AG04450 (cell line): Measurements from ENCODE around the gene CIRBP. TPM values are rescaled to one million over a fixed set of nuclear protein-coding genes. Genes with fewer than 3 reads are reported as not detected.
A peak's percentile ranks its signal among the peaks of the same experiment; 100 is the strongest.

Source experiments
- CTCF ChIA-PET: fragments of 300-600, 350-600 bp; formaldehyde crosslinking; extraction: SDS; loops from one replicate; lab custom pipeline; 2022; ENCODE audit warnings: antibody characterized with exemption, inconsistent platforms; lab: Charles Lee
- POLR2A ChIA-PET: fragments of 350-600 bp; formaldehyde crosslinking; extraction: SDS; loops from one replicate; lab custom pipeline; 2021; ENCODE audit warnings: antibody characterized with exemption, inconsistent platforms; lab: Yijun Ruan, JAX
- DNase-seq: peaks from one replicate; pipeline ENCODE4 v3.0.0-alpha.2; 2011; ENCODE audit warnings: low read depth, low spot score
- H3K27ac ChIP-seq: one replicate; pipeline ENCODE4 v1.5.1; 2012; ENCODE audit warnings: low read depth, low read length, control low read depth
- H3K27me3 ChIP-seq: one replicate; pipeline ENCODE4 v1.6.0; 2012; ENCODE audit warnings: low read length; ENCODE audit not compliant: control insufficient read depth, insufficient read depth
- H3K4me3 ChIP-seq: 2 replicates; pipeline ENCODE4 v1.5.1; 2011; ENCODE audit warnings: mild to moderate bottlenecking, low read depth, low read length, control low read depth
- H3K9me3 ChIP-seq: 2 replicates; pipeline ENCODE4 v1.5.1; 2012; ENCODE audit warnings: low read length; ENCODE audit not compliant: control insufficient read depth, insufficient read depth
- CTCF ChIP-seq: IDR thresholded peaks from 2 replicates; pipeline ENCODE4 v1.5.1; 2011; ENCODE audit warnings: low read depth, low read length, control low read depth, inconsistent platforms
- polyA plus RNA-seq: library from polyadenylated mRNA; depleted of rRNA; stranded (reverse); fragments of >200 nt; gene quantifications from 2 replicates; pipeline ENCODE4 v1.2.3, GENCODE V29; 2011

Gene CIRBP
- polyA plus RNA-seq, 1 experiment: 269 TPM

GRCh38 chr19:1274081-1274851 is 5.1 kb downstream of the CIRBP start:
- CTCF ChIA-PET: interaction anchor here (0.7 to 2.6 kb wide), 3 partner anchors 30 to 161 kb away, joined by 3 to 12 read pairs (median 4); no protein-coding TSS in a partner anchor
- POLR2A ChIA-PET: interaction anchor here (0.9 to 2.5 kb wide), 4 partner anchors 13 to 30 kb away, joined by 3 to 13 read pairs (median 6); no protein-coding TSS in a partner anchor
- H3K27ac ChIP-seq: peak overlapping the region; percentile 73

GRCh38 chr19:1274852-1275259 is 5.7 kb downstream of the CIRBP start:
- DNase-seq: no peak
- H3K4me3 ChIP-seq: peak overlapping the region; percentile 51
- CTCF ChIA-PET: interaction anchor here (0.7 kb wide), 1 partner anchor 30 kb away, joined by 4 read pairs; no protein-coding TSS in a partner anchor
- POLR2A ChIA-PET: interaction anchor here (0.5 to 2.5 kb wide), 9 partner anchors 8 to 134 kb away, joined by 3 to 13 read pairs (median 5); no protein-coding TSS in a partner anchor
- peaks cover 12% of the 10 kb centered on the region; the same call in 1 of the 2 replicates for H3K9me3 ChIP-seq
- H3K27ac ChIP-seq: peak overlapping the region; percentile 73
- H3K27me3 ChIP-seq: no peaks in the 10 kb centered on the region
- TF ChIP-seq CTCF: no peak

More at GRCh38 chr19:1274081-1274851, 5.1 kb downstream of the CIRBP start:
- TF ChIP-seq CTCF: no peak
- Histone ChIP-seq H3K9me3 (peaks cover 12% of the 10 kb centered on the region; the same call in 1 of the 2 replicates), H3K4me3 (peak overlapping the region; percentile 51), H3K27me3 (no peaks in the 10 kb centered on the region)
- DNase-seq: no peak

GRCh38 chr19:1275260-1275975 is 6.3 kb downstream of the CIRBP start, which contains the start of gene FAM174C:
TSS of gene FAM174C (plus strand) at chr19:1275530. CDS start at chr19:1275550, 20 bp downstream.
- peak within 1 kb of the TSS; percentile 75 for H3K4me3 ChIP-seq
- TF ChIP-seq CTCF: no peak
- H3K27me3 ChIP-seq: no peaks in the 10 kb centered on the region
- ChIA-PET POLR2A (interaction anchor here (0.5 to 1.3 kb wide), 8 partner anchors 9 to 133 kb away, joined by 3 to 13 read pairs (median 4); no protein-coding TSS in a partner anchor), CTCF (no interaction called here)
- DNase-seq: peak; percentile 90
- H3K27ac ChIP-seq: peak within 1 kb of the TSS; percentile 91
- H3K9me3 ChIP-seq: peaks cover 12% of the 10 kb centered on the region; the same call in 1 of the 2 replicates

GRCh38 chr19:1275976-1276627 is 7.0 kb downstream of the CIRBP start:
- TF ChIP-seq CTCF: no peak
- no peaks in the 10 kb centered on the region for H3K27me3 ChIP-seq
- POLR2A ChIA-PET: no interaction called here
- CTCF ChIA-PET: no interaction called here
- peaks cover 12% of the 10 kb centered on the region; the same call in 1 of the 2 replicates for H3K9me3 ChIP-seq
- H3K4me3 ChIP-seq: peak overlapping the region; percentile 75
- no peak for DNase-seq
- peak overlapping the region; percentile 91 for H3K27ac ChIP-seq
